H1 (cell line): Measurements from ENCODE around the gene SUSD5. TPM values are rescaled to one million over a fixed set of nuclear protein-coding genes. Genes with fewer than 3 reads are reported as not detected.

Source experiments
- BACH1 ChIP-seq: IDR thresholded peaks from 2 replicates; pipeline ENCODE4 v1.6.1; 2012; ENCODE audit warnings: low read length, improper control_type of control experiment
- BRCA1 ChIP-seq: IDR thresholded peaks from 2 replicates; pipeline ENCODE4 v1.6.1; 2012; ENCODE audit warnings: low read depth, low read length, improper control_type of control experiment
- KDM5A ChIP-seq: fragments of 200-600 bp; IDR thresholded peaks from 2 replicates; pipeline ENCODE4 v1.7.1; 2012; ENCODE audit warnings: mild to moderate bottlenecking, low read length, inconsistent platforms, mixed read lengths
- SUZ12 ChIP-seq: fragments of 200-600 bp; sonication (generic); IDR thresholded peaks from 2 replicates; pipeline ENCODE4 v1.6.1; 2012; ENCODE audit warnings: mild to moderate bottlenecking, inconsistent platforms, low read length, moderate library complexity, mixed read lengths
- polyA plus RNA-seq, 7 experiments: library from polyadenylated mRNA; depleted of rRNA in 3 of 7; stranded (reverse) in 5 of 7; unstranded in 2 of 7; fragments of >200 nt in 5 of 7; fragments of 200-250 nt in 2 of 7; gene quantifications; 1 replicate in 5 of 7; 2 replicates in 1 of 7; 4 replicates in 1 of 7; pipeline versions ENCODE4 v1.2.1 to v1.2.3, GENCODE V29; 2011 to 2013; ENCODE audit warnings: missing spikeins in 2 of 7, mixed read lengths in 2 of 7
- total RNA-seq: library from RNA; stranded (reverse); fragmentation: NEBNext Ultra II Directional; extraction: Animal tissue kit (Norgen Biotek cat#: 25700); gene quantifications from 2 replicates; pipeline ENCODE4 v1.2.1, GENCODE V29; 2021

Gene SUSD5
- total and polyA plus RNA-seq, 2 of the 8 experiments (the other 6 are each of a cell fraction or from before 2014, with no cell fraction given) = 0.92 to 3.3 TPM

- TF ChIP-seq KDM5A (no peak), SUZ12 (no peak), BRCA1 (no peak), BACH1 (no peak)
Measured at GRCh38 chr3:33119891-33120290, 98.7 kb downstream of the SUSD5 start (continued).
